Mesodermal cell (in vitro differentiated cells): ENCODE results near the gene MATN1.

ENCODE experiments used
- H3K27ac ChIP-seq: 2 replicates; pipeline ENCODE4 v1.7.0; 2013; ENCODE audit warnings: mild to moderate bottlenecking, low read depth, low read length, moderate library complexity; ENCODE audit not compliant: severe bottlenecking
- H3K36me3 ChIP-seq: 2 replicates; pipeline ENCODE4 v1.7.1; 2013; ENCODE audit warnings: mild to moderate bottlenecking, low read length, moderate library complexity; ENCODE audit not compliant: control insufficient read depth, insufficient read depth
- H3K4me1 ChIP-seq: one replicate; pipeline ENCODE4 v1.7.1; 2013; ENCODE audit warnings: mild to moderate bottlenecking, low read length; ENCODE audit not compliant: insufficient read depth, control insufficient read depth, poor library complexity, severe bottlenecking
- H3K4me3 ChIP-seq: 2 replicates; pipeline ENCODE4 v1.7.0; 2013; ENCODE audit warnings: low read length, control low read depth, mild to moderate bottlenecking; ENCODE audit not compliant: insufficient read depth, poor library complexity, severe bottlenecking; ENCODE audit errors: extremely low read depth
- H3K9me3 ChIP-seq: 2 replicates; pipeline ENCODE4 v1.7.1; 2013; ENCODE audit warnings: mild to moderate bottlenecking, low read length, moderate library complexity; ENCODE audit not compliant: control insufficient read depth
- WGBS, 2 experiments: methylation state at CpG; one replicate each; pipeline ENCODE4 v1.1.5; 2013; ENCODE audit warnings: missing lambda C conversion rate in 2 of 2; ENCODE audit not compliant: insufficient coverage in 2 of 2; 5-methylcytosine and 5-hydroxymethylcytosine counted together

MATN1 gene

DNA sequence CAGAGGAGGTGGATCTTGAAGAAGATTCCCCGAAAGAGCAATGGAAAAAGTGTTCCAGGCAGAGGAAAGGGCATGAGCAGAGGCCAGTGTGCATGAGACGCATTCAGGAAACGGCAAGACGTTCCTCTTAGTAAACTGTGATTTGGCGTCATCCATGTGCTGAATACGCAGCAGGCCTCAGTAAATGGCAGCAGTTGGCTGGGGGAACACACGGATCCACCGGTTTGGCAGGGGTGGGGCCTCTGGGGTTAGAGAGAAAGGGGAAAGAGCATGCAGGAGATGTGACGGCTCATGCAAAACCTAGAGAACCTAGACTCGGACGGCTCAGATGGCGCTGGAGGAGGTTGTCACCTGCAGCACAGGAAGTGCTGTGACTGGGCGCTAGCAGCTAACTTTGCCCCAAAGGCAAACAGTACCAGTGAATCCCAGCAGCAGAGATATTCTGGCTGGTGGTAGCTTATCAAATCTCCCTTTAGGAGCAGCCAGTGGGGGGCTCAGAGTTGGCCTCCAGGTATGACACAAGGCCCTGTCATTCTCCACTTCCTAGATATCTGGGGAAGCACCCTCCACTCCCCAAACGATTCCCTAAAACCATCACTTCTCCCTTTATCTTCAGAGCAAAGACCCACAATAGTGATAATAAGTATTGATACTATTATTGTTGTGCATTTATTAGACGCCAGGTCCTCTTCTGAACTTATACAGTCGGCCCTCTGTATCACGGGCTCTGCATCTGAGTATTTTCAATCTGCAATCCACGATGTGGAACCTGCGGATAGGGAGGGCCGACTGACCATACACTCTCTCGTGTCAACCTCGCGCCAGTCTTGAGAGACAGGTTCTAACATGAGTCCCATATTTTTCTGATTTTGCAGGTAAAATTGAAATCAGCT, 26.6 kb upstream of the MATN1 start:
- no peaks in the 10 kb centered on the region for H3K9me3 ChIP-seq
- 92 to 93% methylated on average over 21 to 22 of the region's 23 CpGs for WGBS, 2 experiments
- H3K36me3 ChIP-seq = no peaks in the 10 kb centered on the region
- no peak overlapping the region for H3K27ac ChIP-seq
- H3K4me3 ChIP-seq = no peak overlapping the region
- H3K4me1 ChIP-seq = peaks cover 11% of the 10 kb centered on the region

DNA sequence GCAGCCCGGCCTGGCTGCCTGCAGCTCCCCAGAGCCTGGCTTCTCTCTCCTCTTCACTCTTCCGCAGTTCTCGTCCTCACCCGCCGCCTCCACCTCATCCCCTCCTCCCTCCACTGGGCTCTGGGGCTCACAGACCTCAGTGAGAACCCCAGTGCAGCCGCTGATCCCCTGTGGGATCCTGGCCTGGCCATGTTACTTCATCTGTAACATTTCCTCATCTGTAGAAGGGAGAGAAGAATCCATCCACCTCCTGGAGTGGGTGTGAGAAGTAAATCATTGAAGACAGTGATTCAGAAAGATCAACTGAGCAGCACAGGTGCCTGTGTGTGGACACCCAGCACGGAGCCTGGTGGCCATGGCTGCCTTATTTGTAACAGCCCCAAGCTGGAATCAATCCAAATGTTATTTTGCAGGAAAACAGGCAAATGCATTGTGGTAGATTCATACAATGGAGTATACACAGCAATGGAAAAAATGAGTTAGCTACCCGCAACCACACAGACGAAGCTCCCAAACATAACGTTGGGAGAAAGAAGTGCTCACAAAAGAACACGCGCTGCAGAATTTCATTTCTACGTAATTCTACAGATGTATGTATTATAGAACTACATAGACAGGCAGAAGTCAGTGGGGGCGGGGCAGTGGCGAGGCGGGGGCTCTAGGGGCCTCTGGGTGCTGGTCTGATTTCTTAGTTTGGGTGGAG, 25.5 kb upstream of the MATN1 start:
- no peak overlapping the region for H3K27ac ChIP-seq
- H3K4me1 ChIP-seq = peaks cover 11% of the 10 kb centered on the region
- no peaks in the 10 kb centered on the region for H3K36me3 ChIP-seq
- WGBS, 2 experiments = 91 to 94% methylated on average over 9 to 11 of the region's 16 CpGs
- H3K9me3 ChIP-seq = no peaks in the 10 kb centered on the region
- H3K4me3 ChIP-seq = no peak overlapping the region

DNA sequence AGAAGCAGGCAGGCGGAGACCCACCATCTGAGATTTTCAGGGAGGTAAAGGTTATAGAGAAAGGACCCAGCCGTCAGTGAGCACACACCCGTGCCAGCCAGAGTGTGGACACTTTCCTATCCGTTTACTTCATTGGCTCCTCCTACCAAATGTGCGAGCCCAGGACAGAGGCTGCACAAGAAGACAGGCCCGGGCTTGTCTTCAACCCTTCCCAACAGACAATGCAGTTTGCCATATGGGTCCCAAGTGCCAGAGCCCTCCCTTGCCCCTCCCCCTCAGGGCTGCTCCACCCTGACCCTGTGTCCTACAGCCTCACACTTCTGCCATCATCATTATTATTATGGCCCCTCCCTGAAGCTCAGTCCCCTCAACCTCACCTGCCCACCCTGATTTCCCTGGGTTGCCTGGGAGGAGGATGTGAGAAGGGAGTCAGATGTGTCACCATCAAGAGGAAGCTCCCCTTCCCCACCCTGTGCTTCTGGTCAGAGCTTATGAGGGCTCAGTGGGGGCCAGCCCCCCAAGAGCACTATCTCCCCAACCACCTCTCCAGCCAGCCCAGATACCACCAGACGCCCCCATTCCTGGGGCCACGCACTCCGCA, 24.8 kb upstream of the MATN1 start:
- no peaks in the 10 kb centered on the region for H3K36me3 ChIP-seq
- H3K4me1 ChIP-seq = peaks cover 11% of the 10 kb centered on the region
- no peaks in the 10 kb centered on the region for H3K9me3 ChIP-seq
- no peak overlapping the region for H3K4me3 ChIP-seq
- no peak overlapping the region for H3K27ac ChIP-seq
- 79 to 82% methylated on average over 7 to 9 of the region's 9 CpGs for WGBS, 2 experiments

DNA sequence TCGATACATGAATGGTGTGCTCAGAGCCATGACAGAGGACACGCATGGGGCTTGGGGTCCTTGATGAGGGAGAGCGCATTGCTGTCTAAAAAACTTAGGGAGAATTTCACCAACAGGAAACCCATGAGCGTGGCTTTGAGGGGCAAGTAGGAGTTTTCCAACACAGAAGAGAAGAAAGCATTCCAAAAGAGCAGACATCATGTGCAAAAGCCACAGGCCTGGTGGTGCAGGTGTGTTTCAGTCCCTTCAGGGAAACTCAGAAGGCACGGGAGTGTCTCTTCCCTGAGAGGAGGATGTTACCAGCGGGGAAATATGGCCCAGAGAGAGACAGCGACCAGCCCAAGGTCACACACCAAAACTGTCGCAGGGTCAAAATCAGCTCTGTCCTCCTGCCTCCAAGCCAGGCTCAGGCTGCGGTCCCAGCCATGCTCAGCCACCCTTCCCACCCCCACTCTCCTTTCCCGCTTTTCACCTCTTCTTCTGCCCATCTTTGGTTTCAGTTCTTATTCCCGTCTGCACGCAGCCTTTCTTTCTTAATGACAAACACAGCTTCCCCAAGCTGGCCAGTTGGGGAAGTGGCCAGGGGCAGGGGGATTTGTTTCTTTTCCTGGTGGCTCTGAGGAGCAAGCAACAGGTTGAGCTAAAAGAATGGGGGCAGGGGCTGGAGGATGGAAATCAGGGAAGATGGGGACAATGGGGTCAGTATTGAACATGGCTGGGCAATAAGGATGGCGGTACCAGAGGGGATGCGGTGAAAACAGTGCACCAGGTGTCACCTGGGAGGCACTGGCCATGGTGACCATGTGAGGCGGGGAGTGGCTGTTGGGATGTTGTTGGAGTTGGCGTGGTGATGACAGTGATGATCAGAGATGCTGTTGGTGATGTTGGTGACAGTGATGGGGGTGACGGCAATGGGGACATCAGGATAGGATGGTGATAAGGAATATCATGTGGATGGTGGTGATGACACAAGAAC, 23.9 kb upstream of the MATN1 start:
- H3K27ac ChIP-seq = no peak overlapping the region
- WGBS, 2 experiments = 93 to 94% methylated on average over 8 to 14 of the region's 17 CpGs
- H3K4me1 ChIP-seq = peaks cover 11% of the 10 kb centered on the region
- H3K36me3 ChIP-seq = no peaks in the 10 kb centered on the region
- no peak overlapping the region for H3K4me3 ChIP-seq
- H3K9me3 ChIP-seq = no peaks in the 10 kb centered on the region

DNA sequence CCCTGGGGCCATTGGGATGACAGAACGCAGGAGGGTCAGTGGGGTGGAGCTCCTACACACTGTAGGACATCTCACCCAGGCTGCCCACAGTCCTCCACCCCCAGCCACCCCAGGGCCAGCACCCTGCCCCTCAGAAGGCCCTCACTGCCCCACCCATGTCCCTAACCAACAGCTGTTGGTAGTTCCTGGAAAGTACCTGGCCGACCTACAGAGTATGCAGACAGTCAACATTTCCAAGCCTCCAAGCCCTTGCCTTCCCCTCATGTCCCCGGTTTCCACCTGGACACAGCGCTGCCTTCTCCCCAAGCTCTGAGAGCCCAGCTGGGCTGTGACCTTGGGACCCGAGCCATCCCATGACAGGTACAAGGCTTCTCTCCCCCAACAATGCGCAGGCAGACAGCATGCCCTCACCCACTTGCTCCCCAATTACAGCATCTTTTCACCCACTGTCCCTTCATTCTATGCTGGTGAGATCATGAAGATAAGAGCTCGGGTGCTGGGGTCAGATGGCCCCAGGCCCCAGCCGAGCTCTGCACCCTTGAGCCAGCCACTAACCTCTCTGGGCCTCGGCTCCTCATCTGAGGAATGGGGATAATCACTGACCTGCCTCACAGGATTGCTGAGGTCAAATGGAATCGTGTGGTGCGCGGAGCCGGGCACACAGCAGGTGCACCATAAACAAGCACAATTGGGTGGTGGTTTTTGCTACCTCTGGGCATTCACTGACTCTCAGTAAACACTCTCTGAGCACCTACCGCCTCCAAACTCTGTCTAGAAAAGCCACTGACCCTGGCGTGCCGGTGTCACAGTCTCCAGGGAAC, 23.0 kb upstream of the MATN1 start:
- 91 to 96% methylated on average over 11 to 16 of the region's 16 CpGs for WGBS, 2 experiments
- Histone ChIP-seq H3K27ac (no peak overlapping the region), H3K36me3 (no peaks in the 10 kb centered on the region), H3K4me1 (peaks cover 14% of the 10 kb centered on the region), H3K4me3 (no peak overlapping the region), H3K9me3 (no peaks in the 10 kb centered on the region)

DNA sequence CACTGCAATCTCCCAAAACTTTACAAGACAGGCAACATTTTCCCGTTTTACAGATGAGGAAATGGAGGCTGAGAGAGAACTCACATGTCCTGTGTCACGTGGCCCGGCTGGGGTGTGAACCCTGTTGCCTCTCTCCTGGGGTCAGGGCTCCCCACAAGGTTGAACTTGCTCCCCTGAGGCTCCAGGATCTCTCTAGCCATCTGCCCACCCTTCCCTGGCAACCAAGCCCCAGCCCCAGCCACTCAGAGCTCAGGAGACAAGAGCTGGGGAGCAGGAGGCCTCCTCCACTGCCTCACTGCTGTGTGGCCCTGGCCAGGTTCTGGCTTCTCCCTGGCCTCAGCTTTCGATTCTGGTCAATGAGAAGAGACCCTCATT, 22.4 kb upstream of the MATN1 start:
- Histone ChIP-seq H3K4me3 (no peak overlapping the region), H3K27ac (no peak overlapping the region), H3K36me3 (no peaks in the 10 kb centered on the region), H3K9me3 (no peaks in the 10 kb centered on the region), H3K4me1 (peaks cover 20% of the 10 kb centered on the region)
- whole genome bisulfite sequencing, 2 experiments = 78 to 87% methylated on average over 4 of the region's 4 CpGs

DNA sequence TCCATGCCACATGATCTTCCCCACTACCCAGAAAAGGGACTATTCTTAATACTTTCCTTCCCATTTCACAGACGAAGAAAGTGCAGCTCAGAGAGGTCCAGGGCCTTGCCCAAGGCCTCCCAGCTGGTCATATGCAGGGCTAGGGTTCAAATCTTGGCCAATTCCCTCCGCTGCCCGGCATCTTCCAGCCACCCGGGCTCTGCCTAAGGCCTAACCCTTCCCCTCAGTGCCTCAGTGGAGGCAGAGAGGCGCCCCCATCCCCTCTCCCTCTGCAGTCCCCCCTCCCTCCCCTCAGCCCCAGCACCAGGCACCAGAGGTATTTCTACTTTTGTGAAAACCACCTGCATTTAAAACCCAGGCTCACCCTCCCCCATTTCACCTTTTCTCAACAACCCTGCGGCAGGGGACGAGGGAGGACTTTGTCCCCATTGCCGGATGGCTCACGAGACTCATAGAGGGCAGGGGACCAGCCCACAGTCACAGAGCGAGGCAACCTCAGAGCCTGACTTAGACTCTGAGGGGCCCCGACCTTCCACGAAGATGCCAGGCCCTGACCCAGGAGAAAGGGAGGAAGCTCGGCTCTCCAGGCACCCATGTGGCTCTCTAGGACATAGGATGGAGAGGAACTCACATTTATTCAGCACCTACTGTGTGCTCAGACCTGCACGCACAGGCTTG, 21.9 kb upstream of the MATN1 start:
- no peak overlapping the region for H3K4me3 ChIP-seq
- H3K36me3 ChIP-seq = no peaks in the 10 kb centered on the region
- peaks cover 25% of the 10 kb centered on the region for H3K4me1 ChIP-seq
- no peaks in the 10 kb centered on the region for H3K9me3 ChIP-seq
- WGBS, 2 experiments = 79 to 82% methylated on average over 9 to 12 of the region's 14 CpGs
- no peak overlapping the region for H3K27ac ChIP-seq

DNA sequence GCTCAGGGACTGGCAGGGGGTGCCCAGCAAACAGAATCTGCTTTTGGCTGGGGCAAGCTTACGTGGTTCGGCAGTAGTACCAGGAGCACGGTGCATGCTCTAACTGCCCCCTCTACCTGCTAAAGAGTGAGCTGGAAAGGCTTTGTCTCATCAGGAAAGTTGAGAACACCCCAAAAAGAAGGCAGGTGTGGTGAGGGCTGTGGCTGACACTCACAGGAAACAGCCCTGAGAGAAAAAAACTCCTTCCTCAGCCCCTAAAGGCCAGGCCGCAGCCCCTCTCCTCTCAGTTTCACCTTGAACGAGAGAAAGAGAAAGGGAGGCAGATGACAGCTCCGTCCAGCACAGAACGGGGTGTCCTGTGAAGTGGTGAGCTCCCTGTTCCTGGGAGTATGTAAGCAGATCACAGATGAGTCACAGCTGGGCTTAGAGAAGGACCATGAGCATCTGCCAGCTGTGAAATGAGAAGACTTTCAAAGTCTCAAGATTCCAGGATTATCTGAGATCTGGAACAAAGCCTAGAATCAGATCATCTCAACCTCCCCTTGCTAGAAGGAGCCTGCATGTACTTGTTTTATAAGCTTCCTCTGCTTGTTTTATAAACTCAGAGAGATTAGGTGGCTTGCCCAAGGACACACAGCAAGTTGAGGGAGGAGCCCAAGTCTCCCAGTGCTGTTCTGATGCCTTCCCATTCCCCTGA, 20.8 kb upstream of the MATN1 start:
- Histone ChIP-seq H3K9me3 (no peaks in the 10 kb centered on the region), H3K27ac (no peak overlapping the region)
- WGBS, 2 experiments = 94 to 96% methylated on average over 5 to 6 of the region's 7 CpGs

DNA sequence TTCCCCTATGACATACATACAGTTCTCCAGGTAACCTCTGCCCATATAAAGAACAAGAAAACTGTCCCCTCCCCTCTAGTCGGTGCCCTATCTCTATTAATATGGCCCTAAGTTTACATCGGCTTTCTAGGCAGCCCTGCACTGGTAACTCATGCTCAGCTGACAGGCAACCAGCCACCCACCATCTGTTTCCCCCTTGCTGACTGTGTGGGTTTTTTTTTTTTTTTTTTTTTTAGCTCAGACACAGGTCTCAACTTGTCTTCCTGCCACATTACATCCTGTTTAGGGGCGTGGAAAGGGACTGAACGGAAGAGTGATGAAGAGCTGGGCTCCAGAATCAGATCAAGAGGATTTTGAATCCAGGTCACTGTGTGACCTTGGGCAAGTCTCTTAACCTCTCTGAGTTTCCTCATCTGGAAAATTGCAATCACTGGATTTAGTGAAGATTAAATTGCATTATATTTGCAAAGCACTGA, 20.2 kb upstream of the MATN1 start:
- Histone ChIP-seq H3K4me1 (peaks cover 22% of the 10 kb centered on the region), H3K36me3 (peaks cover 3% of the 10 kb centered on the region), H3K9me3 (peaks cover 4% of the 10 kb centered on the region), H3K27ac (no peak overlapping the region), H3K4me3 (no peak overlapping the region)
- 91 to 100% methylated on average over 1 to 3 of the region's 4 CpGs for WGBS, 2 experiments

More for the DNA sequence above, 20.8 kb upstream of the MATN1 start:
- Histone ChIP-seq H3K4me1 (peaks cover 23% of the 10 kb centered on the region), H3K4me3 (no peak overlapping the region), H3K36me3 (no peaks in the 10 kb centered on the region)
